Measurements from ENCODE around the gene HEXIM2.

GRCh38 chr17:45170931-45171337, 9.3 kb downstream of the HEXIM2 start:
- TF ChIP-seq CTCF (IDR thresholded peaks at IDR 0.05) (no peak), POLR2AphosphoS5 (IDR thresholded peaks at IDR 0.05) (peak; percentile 46 to 59 (median 56)), POLR2A (IDR thresholded peaks at IDR 0.05) (peak in 1 of 2 donors; percentile 15)
